HUES64 (cell line): ENCODE data around the gene TOP3A. TPM values are rescaled to one million over a fixed set of nuclear protein-coding genes. Genes with fewer than 3 reads are reported as not detected.

ENCODE experiments used
- H3K27ac ChIP-seq: 2 replicates; pipeline ENCODE4 v1.7.0; 2013; ENCODE audit warnings: low read depth, low read length, inconsistent platforms
- H3K27me3 ChIP-seq: 2 replicates; pipeline ENCODE4 v1.6.1; 2013; ENCODE audit warnings: mild to moderate bottlenecking, low read length; ENCODE audit not compliant: insufficient read depth
- H3K36me3 ChIP-seq: 2 replicates; pipeline ENCODE4 v1.6.1; 2013; ENCODE audit warnings: mild to moderate bottlenecking, low read length; ENCODE audit not compliant: insufficient read depth
- H3K4me1 ChIP-seq: 2 replicates; pipeline ENCODE4 v1.6.1; 2013; ENCODE audit warnings: mild to moderate bottlenecking, low read length, moderate library complexity; ENCODE audit not compliant: insufficient read depth
- H3K4me3 ChIP-seq: 2 replicates; pipeline ENCODE4 v1.5.1; 2013; ENCODE audit warnings: mild to moderate bottlenecking, low read length, moderate library complexity
- H3K9ac ChIP-seq: 2 replicates; pipeline ENCODE4 v1.6.1; 2013; ENCODE audit warnings: mild to moderate bottlenecking, low read depth, low read length
- H3K9me3 ChIP-seq: 2 replicates; pipeline ENCODE4 v1.6.1; 2013; ENCODE audit warnings: low read depth, low read length; ENCODE audit not compliant: insufficient read depth
- whole genome bisulfite sequencing: fragments of 150-250, 120-280 bp; methylation state at CpG from one replicate; pipeline ENCODE4 v1.1.7; 2013; ENCODE audit warnings: missing lambda C conversion rate; 5-methylcytosine and 5-hydroxymethylcytosine counted together
- polyA plus RNA-seq, 2 experiments: library from polyadenylated mRNA; stranded (reverse); fragments of 50-300 nt; gene quantifications; one replicate each; pipeline ENCODE4 v1.2.3, GENCODE V29; 2013

Gene TOP3A
- 30.4 TPM for polyA plus RNA-seq (2013, experiment 1 of 2)
- polyA plus RNA-seq (2013, experiment 2 of 2) = 24.3 TPM

GRCh38 chr17:18314731-18315561, at the start of gene TOP3A, which contains the start of gene SMCR8:
TSS of gene TOP3A (minus strand) at chr17:18314994. CDS start at chr17:18314778, 216 bp downstream.
TSS of gene SMCR8 (plus strand) at chr17:18315293. CDS start at chr17:18315790, 497 bp downstream.
- Histone ChIP-seq H3K36me3 (peaks cover 52% of the 10 kb centered on the region), H3K27me3 (no peaks in the 10 kb centered on the region), H3K4me3 (peak within 1 kb of the TSS; percentile 92), H3K27ac (peak within 1 kb of the TSS; percentile 95), H3K4me1 (peaks cover 12% of the 10 kb centered on the region; the same call in 1 of the 2 replicates), H3K9me3 (no peaks in the 10 kb centered on the region), H3K9ac (peak within 1 kb of the TSS; percentile 92)
- under 1% methylated on average over 78 of the region's 78 CpGs for WGBS

GRCh38 chr17:18364166-18364565, 49.4 kb upstream of the TOP3A start:
- WGBS = 87% methylated on average over 4 of the region's 6 CpGs
- H3K27ac ChIP-seq = no peak overlapping the region
- H3K36me3 ChIP-seq = 0 out of 2 replicates have a peak, but pooled peaks cover 9% of the 10 kb centered on the region
- no peaks in the 10 kb centered on the region for H3K9me3 ChIP-seq
- no peaks in the 10 kb centered on the region for H3K27me3 ChIP-seq
- H3K9ac ChIP-seq = no peak overlapping the region
- no peak overlapping the region for H3K4me3 ChIP-seq
- H3K4me1 ChIP-seq = 0 out of 2 replicates have a peak, but pooled peaks cover 4% of the 10 kb centered on the region

- Histone ChIP-seq H3K9me3 (no peaks in the 10 kb centered on the region), H3K36me3 (0 out of 2 replicates have a peak, but pooled peaks cover 17% of the 10 kb centered on the region), H3K4me1 (0 out of 2 replicates have a peak, but pooled peaks cover 4% of the 10 kb centered on the region), H3K27me3 (no peaks in the 10 kb centered on the region), H3K4me3 (peak within 1 kb of the TSS; percentile 80), H3K9ac (peak within 1 kb of the TSS; percentile 83), H3K27ac (peak within 1 kb of the TSS; percentile 58)
- WGBS = under 1% methylated on average over 75 of the region's 76 CpGs
Measured at GRCh38 chr17:18363101-18364049, 48.6 kb upstream of the TOP3A start, which contains the start of gene SHMT1. TSS of gene SHMT1 (minus strand) at chr17:18363550. CDS start at chr17:18355981, 7,569 bp downstream.

- Histone ChIP-seq H3K9me3 (no peaks in the 10 kb centered on the region), H3K9ac (peak overlapping the region; percentile 83), H3K36me3 (0 out of 2 replicates have a peak, but pooled peaks cover 18% of the 10 kb centered on the region), H3K27me3 (no peaks in the 10 kb centered on the region), H3K4me3 (peak overlapping the region; percentile 80), H3K4me1 (0 out of 2 replicates have a peak, but pooled peaks cover 4% of the 10 kb centered on the region), H3K27ac (peak overlapping the region; percentile 58; the same call in 1 of the 2 replicates)
- 7% methylated on average over 14 of the region's 14 CpGs for WGBS
Measured at GRCh38 chr17:18362698-18363100, 47.9 kb upstream of the TOP3A start.

- H3K9ac ChIP-seq = peak overlapping the region; percentile 83
- no peaks in the 10 kb centered on the region for H3K27me3 ChIP-seq
- no peaks in the 10 kb centered on the region for H3K9me3 ChIP-seq
- peaks cover 24% of the 10 kb centered on the region; the same call in 1 of the 2 replicates for H3K36me3 ChIP-seq
- H3K27ac ChIP-seq = no peak overlapping the region
- 55% methylated on average over 15 of the region's 15 CpGs for WGBS
- peak overlapping the region; percentile 80 for H3K4me3 ChIP-seq
- H3K4me1 ChIP-seq = 0 out of 2 replicates have a peak, but pooled peaks cover 4% of the 10 kb centered on the region
Measured at GRCh38 chr17:18361837-18362697, 47.3 kb upstream of the TOP3A start.

- 0 out of 2 replicates have a peak, but pooled peaks cover 4% of the 10 kb centered on the region for H3K4me1 ChIP-seq
- WGBS = 85% methylated on average over 8 of the region's 8 CpGs
- no peak overlapping the region for H3K27ac ChIP-seq
- H3K4me3 ChIP-seq = no peak overlapping the region
- no peaks in the 10 kb centered on the region for H3K27me3 ChIP-seq
- H3K9ac ChIP-seq = no peak overlapping the region
- H3K36me3 ChIP-seq = peaks cover 27% of the 10 kb centered on the region; the same call in 1 of the 2 replicates
- no peaks in the 10 kb centered on the region for H3K9me3 ChIP-seq
Measured at GRCh38 chr17:18360518-18360917, 45.7 kb upstream of the TOP3A start.

GRCh38 chr17:18356624-18357023, 41.8 kb upstream of the TOP3A start:
- Histone ChIP-seq H3K9me3 (no peaks in the 10 kb centered on the region), H3K4me1 (no peaks in the 10 kb centered on the region), H3K9ac (no peak overlapping the region), H3K36me3 (peaks cover 54% of the 10 kb centered on the region), H3K27ac (no peak overlapping the region), H3K4me3 (no peak overlapping the region), H3K27me3 (no peaks in the 10 kb centered on the region)
- 92% methylated on average over 10 of the region's 10 CpGs for WGBS

GRCh38 chr17:18353541-18353940, 38.7 kb upstream of the TOP3A start:
- Histone ChIP-seq H3K27me3 (no peaks in the 10 kb centered on the region), H3K9me3 (no peaks in the 10 kb centered on the region), H3K27ac (no peak overlapping the region), H3K4me3 (no peak overlapping the region), H3K4me1 (no peaks in the 10 kb centered on the region), H3K9ac (no peak overlapping the region), H3K36me3 (peaks cover 52% of the 10 kb centered on the region)
- 88% methylated on average over 6 of the region's 6 CpGs for WGBS

- H3K36me3 ChIP-seq = peaks cover 89% of the 10 kb centered on the region
- WGBS = 93% methylated on average over 5 of the region's 5 CpGs
- peaks cover 7% of the 10 kb centered on the region; the same call in 1 of the 2 replicates for H3K9me3 ChIP-seq
- no peaks in the 10 kb centered on the region for H3K27me3 ChIP-seq
- H3K27ac ChIP-seq = no peak overlapping the region
- no peak overlapping the region for H3K4me3 ChIP-seq
- no peaks in the 10 kb centered on the region for H3K4me1 ChIP-seq
- H3K9ac ChIP-seq = no peak overlapping the region
Measured at GRCh38 chr17:18344021-18344420, 29.2 kb upstream of the TOP3A start.

GRCh38 chr17:18339933-18340332, 25.1 kb upstream of the TOP3A start:
- Histone ChIP-seq H3K36me3 (peaks cover 79% of the 10 kb centered on the region), H3K27me3 (no peaks in the 10 kb centered on the region), H3K4me3 (no peak overlapping the region), H3K27ac (no peak overlapping the region), H3K9ac (no peak overlapping the region), H3K4me1 (no peaks in the 10 kb centered on the region), H3K9me3 (peaks cover 8% of the 10 kb centered on the region; the same call in 1 of the 2 replicates)
- 96% methylated on average over 13 of the region's 13 CpGs for WGBS
